Inflammatory macrophage treated with lipopolysaccharide for 4 hours (primary cell): ENCODE data around the gene NKAIN2.
A peak's percentile ranks its signal among the peaks of the same experiment; 100 is the strongest.
"Not testable (repeated sequence)": the region's sequence is repeated elsewhere in the genome, so short reads cannot be mapped to it uniquely, and the experiment has no call there.

Experiments used
- DNase-seq: peaks from one replicate; pipeline ENCODE4 v3.0.0-alpha.2; 2020

The NKAIN2 gene

DNA sequence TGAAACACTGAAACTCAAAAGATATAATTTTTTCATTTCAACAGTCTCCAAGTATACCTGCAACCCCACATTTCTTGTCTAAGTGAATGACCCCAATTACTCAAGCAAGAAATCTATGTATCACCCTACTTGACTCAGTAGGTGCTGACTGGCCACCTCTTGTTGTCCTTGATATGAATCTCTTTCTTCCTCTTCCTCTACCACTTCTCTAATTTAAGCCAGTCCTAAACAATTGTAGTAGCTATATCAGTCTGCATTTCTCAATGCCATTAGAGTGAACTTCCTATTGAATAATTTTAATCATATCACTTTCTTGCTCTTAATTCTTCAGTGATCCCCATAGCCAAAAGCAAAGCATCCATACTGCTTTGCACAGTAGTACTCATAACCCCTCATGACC lies 93.2 kb downstream of the NKAIN2 start:
- DNase-seq: no peak

- no peak for DNase-seq
Observed at GRCh38 chr6:123897965-123898364, 94.3 kb downstream of the NKAIN2 start.

- no peak for DNase-seq
Observed at GRCh38 chr6:123898665-123899064, 95.0 kb downstream of the NKAIN2 start.

DNA sequence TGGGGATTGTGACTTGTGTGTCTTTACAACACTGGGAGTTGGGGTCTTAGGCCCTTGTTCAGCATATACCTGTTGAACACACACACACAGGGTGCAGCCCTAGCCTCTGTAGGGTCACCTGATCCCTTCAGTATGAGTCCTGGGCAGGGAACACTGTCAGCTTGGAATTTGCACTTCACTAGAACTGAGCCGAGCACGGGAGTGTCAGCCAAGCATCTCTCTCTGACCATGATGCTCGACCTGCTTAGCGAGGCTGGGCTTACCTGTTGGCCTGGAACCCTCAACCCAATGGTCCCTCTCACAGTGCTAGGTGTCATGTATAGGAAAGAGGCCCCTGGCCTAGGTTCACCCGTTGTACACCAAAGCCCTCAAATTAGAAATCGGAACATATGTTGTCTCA lies 96.1 kb downstream of the NKAIN2 start:
- no peak for DNase-seq

GRCh38 chr6:123901436-123901835 lies 97.8 kb downstream of the NKAIN2 start:
- no peak for DNase-seq

DNA sequence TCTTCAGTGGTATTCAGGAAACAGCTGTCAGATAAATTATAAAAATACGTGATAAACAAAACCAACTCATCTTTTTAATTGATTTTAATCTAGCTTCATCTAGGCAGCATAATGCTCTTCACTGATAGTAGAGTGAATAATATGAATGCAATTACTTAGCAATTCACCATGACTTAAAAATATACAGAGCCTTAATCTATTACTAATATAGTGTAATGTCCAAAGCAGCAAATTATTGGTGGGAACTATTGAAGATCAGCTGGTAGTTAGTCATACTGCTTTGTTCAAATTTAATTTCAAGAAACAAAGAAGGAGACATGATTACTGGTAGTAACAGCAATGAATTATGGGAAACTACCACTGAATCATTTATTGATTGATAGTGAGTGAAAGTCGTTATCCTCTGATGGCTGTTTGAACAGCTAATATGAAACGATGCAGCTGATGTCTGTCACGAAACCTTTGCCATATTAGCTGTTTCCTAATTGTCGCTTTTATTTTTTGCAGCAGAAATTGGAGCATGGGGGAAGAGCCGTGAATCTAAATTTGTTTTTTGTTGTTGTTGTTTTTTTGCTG lies 99.2 kb downstream of the NKAIN2 start:
- DNase-seq: no peak

- DNase-seq: no peak
Observed at GRCh38 chr6:123904228-123904627, 100.6 kb downstream of the NKAIN2 start.

DNA sequence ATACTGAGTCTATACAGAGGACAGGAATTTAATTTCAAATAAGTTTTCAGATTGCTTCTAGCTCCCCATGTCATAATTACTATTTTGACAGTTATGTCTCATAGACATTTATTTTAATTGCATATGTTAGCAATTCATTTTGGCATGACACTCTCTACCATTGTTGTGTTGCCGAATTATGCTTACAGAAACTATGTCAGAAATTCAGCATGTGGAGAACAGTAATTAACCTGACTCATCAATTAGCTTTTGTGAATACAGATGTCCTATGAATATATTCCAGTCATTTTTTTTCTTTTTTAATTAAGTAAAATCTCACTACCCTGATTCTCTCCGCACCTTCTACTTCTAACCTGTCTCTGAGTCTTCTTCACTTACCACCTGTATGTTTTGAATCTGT lies 105.1 kb downstream of the NKAIN2 start:
- DNase-seq: no peak

GRCh38 chr6:123909989-123910388 lies 106.3 kb downstream of the NKAIN2 start:
- no peak for DNase-seq

DNA sequence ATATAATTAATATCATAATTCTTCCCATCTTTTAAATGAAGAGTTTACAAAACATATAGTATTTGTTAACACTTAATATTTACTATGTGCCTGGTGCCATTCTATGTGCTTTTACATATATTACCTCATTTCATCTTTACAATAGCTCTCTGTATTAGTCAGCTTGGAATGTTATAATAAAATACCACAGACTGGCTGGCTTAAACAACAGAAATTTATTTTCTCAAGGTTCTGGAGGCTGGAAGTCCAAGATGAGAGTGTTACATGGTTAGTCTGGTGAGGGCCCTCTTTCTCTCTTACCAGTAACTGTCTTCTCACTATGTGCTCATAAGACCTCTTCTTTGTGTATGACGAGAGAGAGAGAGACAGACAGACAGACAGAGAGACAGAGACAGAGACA lies 110.2 kb downstream of the NKAIN2 start:
- no peak for DNase-seq

DNA sequence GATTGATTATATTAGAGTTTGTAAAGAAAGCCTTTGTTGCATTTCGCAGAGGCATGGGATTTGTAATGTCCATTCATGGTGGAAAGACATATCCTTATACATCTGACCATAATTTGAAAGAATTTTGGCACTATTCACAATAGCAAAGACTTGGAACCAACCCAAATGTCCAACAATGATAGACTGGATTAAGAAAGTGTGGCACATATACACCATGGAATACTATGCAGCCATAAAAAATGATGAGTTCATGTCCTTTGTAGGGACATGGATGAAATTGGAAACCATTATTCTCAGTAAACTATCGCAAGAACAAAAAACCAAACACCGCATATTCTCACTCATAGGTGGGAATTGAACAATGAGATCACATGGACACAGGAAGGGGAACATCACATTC lies 119.7 kb downstream of the NKAIN2 start:
- DNase-seq: not testable (repeated sequence)

- peak; percentile 27 for DNase-seq
Observed at GRCh38 chr6:123925350-123925749, 121.7 kb downstream of the NKAIN2 start.

- no peak for DNase-seq
Observed at GRCh38 chr6:123925842-123926399, 122.3 kb downstream of the NKAIN2 start.

DNA sequence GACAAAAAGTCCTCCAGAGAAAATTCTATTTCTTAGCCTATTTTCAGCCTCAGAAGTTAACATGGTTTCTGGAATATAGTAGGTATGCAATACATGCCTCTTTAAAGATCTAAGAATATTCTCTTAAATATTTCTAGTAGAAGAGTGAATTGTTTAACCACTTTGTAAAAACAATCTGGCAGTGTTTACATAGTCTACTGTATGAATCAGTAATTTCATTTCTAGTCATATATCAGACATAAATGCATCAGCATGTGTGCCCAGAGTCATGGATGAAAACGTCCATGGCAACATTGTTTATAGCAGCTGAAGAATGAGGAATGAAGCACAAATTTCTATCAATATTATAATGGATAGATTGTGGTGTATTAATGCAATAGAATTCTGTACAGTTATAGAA lies 124.9 kb downstream of the NKAIN2 start:
- no peak for DNase-seq

DNA sequence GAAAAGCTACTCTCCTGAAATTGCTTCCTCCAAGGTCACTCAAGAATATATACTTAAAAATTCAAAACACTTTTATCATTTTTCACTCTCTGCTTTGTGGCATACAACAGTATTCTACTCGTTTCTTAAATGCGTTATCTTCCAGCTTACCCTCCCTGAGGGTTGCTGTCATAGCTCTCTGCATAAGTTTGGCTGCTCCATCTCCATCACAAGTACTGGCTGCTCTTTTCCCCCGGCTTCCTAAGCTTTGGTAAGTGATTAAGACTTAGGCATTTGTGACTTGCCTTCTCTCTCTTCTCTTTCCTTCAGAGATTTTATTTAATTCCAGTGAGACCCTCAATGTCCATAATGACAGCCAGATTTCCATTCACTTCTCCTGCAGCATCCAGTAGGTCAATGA lies 128.3 kb downstream of the NKAIN2 start:
- DNase-seq: no peak

DNA sequence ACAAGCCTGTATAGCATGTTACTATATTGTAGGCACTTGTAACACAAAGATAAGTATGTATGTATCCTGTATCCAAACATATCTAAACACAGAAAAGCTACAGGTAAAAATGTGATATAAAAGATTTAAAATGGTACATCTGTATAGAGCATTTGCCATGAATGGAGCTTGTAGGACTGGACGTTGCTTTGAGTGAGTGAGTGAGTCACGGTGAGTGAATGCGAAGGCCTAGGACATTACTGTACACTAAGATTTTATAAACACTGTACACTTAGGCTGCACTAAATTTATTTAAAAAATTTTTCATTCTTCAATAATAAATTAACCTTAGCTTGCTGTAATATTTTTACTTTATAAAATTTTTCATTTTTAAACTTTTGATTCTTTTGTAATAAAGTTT lies 136.9 kb downstream of the NKAIN2 start:
- no peak for DNase-seq

- no peak for DNase-seq
Observed at GRCh38 chr6:123941855-123942254, 138.2 kb downstream of the NKAIN2 start.

- no peak for DNase-seq
Observed at GRCh38 chr6:123945386-123945785, 141.7 kb downstream of the NKAIN2 start.

DNA sequence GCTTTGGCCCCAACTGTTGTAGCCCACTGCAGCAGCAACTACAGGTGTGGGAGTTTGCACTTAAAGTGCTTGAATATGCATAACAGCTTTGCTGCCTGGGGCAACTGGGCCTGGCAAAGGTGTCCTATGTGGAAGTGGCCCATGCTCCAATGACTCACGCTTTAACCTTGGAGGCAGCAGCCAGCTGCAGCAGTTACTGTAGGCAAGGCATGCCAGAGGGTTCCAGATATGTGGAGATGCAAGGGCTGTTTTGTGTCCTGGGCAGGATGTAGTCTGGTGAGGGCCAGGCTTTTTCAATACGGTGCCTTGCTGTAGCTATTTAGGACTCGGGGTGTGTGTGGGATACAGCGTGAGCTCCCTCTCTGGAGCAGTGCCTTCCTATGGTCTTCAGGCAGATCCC lies 150.3 kb downstream of the NKAIN2 start:
- no peak for DNase-seq

GRCh38 chr6:123956492-123957139 lies 153.0 kb downstream of the NKAIN2 start:
- DNase-seq: no peak

DNA sequence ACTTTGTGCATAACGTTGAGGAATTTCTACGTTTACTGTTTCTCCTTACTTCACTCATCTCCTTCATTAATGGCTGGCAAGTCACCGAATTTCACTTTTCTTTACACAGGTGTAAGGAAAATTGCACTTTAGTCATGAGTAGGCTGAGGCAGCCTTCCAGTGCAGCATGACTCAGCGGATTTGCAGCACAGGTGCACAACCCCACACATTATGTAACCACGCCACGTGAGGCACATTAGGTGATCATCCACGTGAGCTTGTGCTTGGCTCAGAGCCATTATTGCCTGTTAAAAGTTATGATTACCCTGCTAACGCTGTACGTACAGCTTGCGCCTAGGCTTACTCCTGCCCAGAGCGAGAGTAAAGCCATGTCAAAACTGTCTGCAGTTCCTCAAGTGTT lies 158.8 kb downstream of the NKAIN2 start:
- DNase-seq: no peak

DNA sequence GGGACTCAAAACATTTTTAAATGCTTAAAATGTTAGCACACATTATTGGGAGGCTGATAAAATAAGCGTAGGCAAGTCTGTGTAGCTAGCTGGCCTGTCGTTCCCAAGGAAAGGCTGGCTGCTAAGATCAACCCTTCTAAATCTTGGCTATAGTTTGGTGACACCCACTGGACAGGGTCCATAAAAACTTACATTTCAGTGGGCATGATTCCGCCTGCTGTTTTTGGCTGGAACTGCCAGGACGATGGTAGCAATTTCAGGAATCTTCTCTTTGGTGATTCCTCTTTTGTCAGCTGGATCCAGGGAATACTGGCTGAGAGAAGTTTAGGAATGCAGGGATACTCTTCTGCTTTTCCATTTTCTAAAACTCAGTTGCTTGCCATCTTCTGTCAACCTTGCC lies 162.2 kb downstream of the NKAIN2 start:
- no peak for DNase-seq

DNA sequence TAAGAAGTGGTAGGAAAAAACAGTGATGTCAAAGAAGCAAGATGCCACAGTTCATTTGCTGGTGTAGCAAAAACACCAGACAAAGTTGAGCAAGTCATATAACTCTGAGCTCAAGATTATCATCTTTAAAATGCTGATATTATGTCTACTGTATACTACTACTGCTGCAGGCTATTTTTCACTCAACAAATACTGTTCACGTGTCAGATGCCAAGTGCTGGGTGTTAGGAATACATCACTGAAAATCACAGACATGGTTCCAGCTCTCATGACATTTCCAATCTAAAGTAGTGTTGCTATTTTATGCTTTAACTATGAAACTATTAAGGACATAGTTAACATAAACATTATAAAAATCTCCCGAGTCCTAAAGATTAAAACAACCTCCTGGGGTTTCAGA lies 163.0 kb downstream of the NKAIN2 start:
- no peak for DNase-seq

GRCh38 chr6:123967905-123968304 lies 164.2 kb downstream of the NKAIN2 start:
- DNase-seq: no peak
